Measurements from ENCODE around the gene KIAA1755.
"Not testable (repeated sequence)": the region's sequence is repeated elsewhere in the genome, so short reads cannot be mapped to it uniquely, and the experiment has no call there.

KIAA1755 gene

GRCh38 chr20:38293491-38294065, 33.0 kb upstream of the KIAA1755 start:
- TF ChIP-seq CTCF (conservative IDR thresholded peaks at IDR 0.05; ENCODE audit: low read depth) = no peak
- no peak for DNase-seq (ENCODE audit: low spot score)
- CTCF ChIA-PET = interaction anchor here (0.7 to 1.6 kb wide), 2 partner anchors 72 to 76 kb away, joined by 3 read pairs; no protein-coding TSS in a partner anchor
- no peak overlapping the region for H3K27ac ChIP-seq
- POLR2A ChIA-PET (ENCODE audit: low non-redundant PET) = no interaction called here

DNA sequence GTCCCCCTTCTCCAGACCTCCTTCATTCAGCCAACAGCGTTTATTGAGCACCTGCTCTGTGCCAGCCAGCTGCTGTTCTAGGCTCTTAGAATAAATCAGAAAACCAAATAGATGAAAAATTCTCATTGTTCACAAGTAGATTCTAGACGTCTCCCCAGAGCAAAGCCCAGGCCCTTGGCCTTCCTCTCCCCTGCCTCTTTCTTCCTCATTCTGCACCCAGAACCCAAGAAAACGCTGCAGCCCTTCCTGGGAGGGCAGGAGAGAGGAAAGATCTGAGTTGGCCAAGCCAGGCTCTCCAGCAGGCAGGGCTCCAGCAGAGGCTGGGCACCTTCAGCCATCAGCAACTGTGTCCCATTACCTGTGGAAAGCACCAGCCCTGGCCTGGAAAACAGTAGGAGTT, 31.4 kb upstream of the KIAA1755 start:
- no peak for TF ChIP-seq CTCF (conservative IDR thresholded peaks at IDR 0.05; ENCODE audit: low read depth)
- ChIA-PET POLR2A (ENCODE audit: low non-redundant PET) (no interaction called here), CTCF (interaction anchor here (0.6 to 0.9 kb wide), 3 partner anchors 45 to 1487 kb away, joined by 3 to 4 read pairs (median 4); no protein-coding TSS in a partner anchor)
- H3K27ac ChIP-seq = no peak overlapping the region
- DNase-seq (ENCODE audit: low spot score) = no peak

DNA sequence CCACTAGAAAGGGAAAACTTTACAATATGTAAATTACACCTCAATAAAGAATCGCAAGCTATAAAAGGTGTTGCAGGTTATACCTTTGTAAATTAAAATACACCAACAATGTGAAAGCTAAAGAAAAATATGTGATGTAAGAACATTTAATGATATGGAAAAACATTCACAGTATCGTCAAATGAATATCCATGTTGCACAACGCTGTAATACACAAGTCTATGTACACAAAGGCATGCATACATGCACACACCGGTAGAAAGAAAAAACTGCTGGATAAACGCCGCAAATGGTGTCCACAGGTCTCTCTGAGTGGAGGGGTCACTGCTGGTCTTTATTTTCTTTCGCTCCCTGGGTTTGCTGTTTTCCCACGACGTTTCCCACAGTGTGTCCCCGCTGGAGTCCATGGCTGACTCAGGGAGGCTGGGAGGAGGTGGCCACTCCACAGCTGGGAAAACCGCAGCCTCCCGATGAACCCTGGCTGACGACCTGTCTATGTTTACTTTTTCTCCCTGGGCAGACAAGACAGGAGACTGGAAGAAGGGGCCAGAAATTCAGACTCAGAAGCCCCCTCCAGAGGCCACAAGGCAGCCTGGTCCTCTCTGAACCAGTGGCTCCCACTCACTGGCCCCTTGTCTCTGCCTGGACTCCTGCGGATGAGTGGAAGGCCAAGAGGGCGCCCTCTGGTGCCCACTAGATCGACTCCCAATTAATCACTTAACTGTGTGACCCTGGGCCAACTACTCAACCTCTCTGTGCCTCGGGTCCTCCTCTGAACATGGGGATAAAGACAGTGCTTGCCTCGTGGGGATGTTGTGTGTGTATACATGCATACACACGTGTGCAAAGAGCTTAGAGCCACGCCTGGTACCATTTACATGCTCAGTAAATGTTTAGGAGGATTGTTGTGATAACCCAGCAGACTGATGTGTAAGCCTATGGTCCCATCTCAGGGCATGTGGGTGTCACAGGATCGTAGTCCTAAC, 30.6 kb upstream of the KIAA1755 start:
- CTCF ChIA-PET = interaction anchor here (0.7 to 0.9 kb wide), 3 partner anchors 8 to 137 kb away, joined by 3 to 4 read pairs (median 3); no protein-coding TSS in a partner anchor
- TF ChIP-seq CTCF (conservative IDR thresholded peaks at IDR 0.05; ENCODE audit: low read depth) = peak; percentile 66
- DNase-seq (ENCODE audit: low spot score) = peak; percentile 48

GRCh38 chr20:38286586-38287531, 26.3 kb upstream of the KIAA1755 start:
- TF ChIP-seq CTCF (conservative IDR thresholded peaks at IDR 0.05; ENCODE audit: low read depth) = no peak
- ChIA-PET CTCF (interaction anchor here (0.6 to 1.4 kb wide), 3 partner anchors 18 to 58 kb away, joined by 3 to 4 read pairs (median 3); no protein-coding TSS in a partner anchor), POLR2A (ENCODE audit: low non-redundant PET) (no interaction called here)
- DNase-seq (ENCODE audit: low spot score) = no peak
- no peak overlapping the region for H3K27ac ChIP-seq

More for the DNA sequence above, 30.6 kb upstream of the KIAA1755 start:
- POLR2A ChIA-PET (ENCODE audit: low non-redundant PET) = no interaction called here
- no peak overlapping the region for H3K27ac ChIP-seq

GRCh38 chr20:38284893-38285444, 24.4 kb upstream of the KIAA1755 start:
- H3K27ac ChIP-seq = no peak overlapping the region
- no peak for DNase-seq (ENCODE audit: low spot score)
- no peak for TF ChIP-seq CTCF (conservative IDR thresholded peaks at IDR 0.05; ENCODE audit: low read depth)
- ChIA-PET POLR2A (ENCODE audit: low non-redundant PET) (no interaction called here), CTCF (interaction anchor here (0.9 kb wide), 1 partner anchor 20 kb away, joined by 3 read pairs; no protein-coding TSS in a partner anchor)

GRCh38 chr20:38284066-38284650, 23.6 kb upstream of the KIAA1755 start:
- H3K27ac ChIP-seq = peak overlapping the region; percentile 5; the same call in 1 of the 2 replicates
- CTCF ChIA-PET = interaction anchor here (0.9 kb wide), 1 partner anchor 21 kb away, joined by 3 read pairs; no protein-coding TSS in a partner anchor
- POLR2A ChIA-PET (ENCODE audit: low non-redundant PET); DNase-seq (ENCODE audit: low spot score): not testable (repeated sequence)

Data from RWPE1 (cell line).